ENCODE results near the gene IGFBP1.

- TF ChIP-seq, protein P1, sequence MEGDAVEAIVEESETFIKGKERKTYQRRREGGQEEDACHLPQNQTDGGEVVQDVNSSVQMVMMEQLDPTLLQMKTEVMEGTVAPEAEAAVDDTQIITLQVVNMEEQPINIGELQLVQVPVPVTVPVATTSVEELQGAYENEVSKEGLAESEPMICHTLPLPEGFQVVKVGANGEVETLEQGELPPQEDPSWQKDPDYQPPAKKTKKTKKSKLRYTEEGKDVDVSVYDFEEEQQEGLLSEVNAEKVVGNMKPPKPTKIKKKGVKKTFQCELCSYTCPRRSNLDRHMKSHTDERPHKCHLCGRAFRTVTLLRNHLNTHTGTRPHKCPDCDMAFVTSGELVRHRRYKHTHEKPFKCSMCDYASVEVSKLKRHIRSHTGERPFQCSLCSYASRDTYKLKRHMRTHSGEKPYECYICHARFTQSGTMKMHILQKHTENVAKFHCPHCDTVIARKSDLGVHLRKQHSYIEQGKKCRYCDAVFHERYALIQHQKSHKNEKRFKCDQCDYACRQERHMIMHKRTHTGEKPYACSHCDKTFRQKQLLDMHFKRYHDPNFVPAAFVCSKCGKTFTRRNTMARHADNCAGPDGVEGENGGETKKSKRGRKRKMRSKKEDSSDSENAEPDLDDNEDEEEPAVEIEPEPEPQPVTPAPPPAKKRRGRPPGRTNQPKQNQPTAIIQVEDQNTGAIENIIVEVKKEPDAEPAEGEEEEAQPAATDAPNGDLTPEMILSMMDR (IDR thresholded peaks at IDR 0.05): no peak
- TF ChIP-seq POLR2AphosphoS5 (IDR thresholded peaks at IDR 0.05): no peak
Observed at GRCh38 chr7:45873035-45873354, 15.3 kb upstream of the IGFBP1 start, which contains the start of gene CCDC201.
